ENCODE measurements around the gene CELSR3. TPM values are rescaled to one million over a fixed set of nuclear protein-coding genes. Genes with fewer than 3 reads are reported as not detected.

Gene CELSR3
- total and polyA plus RNA-seq, 7 experiments from 2014 or later, result 0.17 to 8.7 (median 3.4) TPM

DNA sequence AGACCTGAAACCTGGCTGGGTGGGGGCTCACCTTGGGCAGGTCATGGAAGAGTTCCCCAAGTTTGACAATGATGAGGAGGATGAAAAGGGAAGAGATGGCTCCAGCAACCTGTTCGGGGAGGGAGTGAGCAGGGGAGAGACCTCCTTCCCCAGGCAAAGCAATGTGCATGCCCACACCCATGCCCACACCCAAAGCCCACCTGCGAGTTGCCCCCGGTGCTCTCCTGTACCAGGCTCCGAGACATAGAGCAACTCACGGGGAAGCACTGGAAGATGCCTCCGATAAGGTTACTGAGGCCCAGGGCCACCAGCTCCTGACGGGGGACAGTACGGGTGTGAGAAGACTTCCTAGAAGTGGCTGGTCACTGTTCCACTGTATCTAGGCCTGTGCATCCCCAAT, 32.3 kb downstream of the CELSR3 start:
- Histone ChIP-seq H3K4me1 (ENCODE audit: control insufficient read depth in 2 of 2, insufficient read depth in 2 of 2, low read length in 2 of 2) (peaks cover 0 to 5% of the 10 kb centered on the region in 2 donors), H3K9me3 (ENCODE audit: control insufficient read depth in 2 of 3, low read length in 3 of 3) (no peaks in the 10 kb centered on the region), H3K36me3 (ENCODE audit: control insufficient read depth in 2 of 3, insufficient read depth in 3 of 3, low read length in 3 of 3) (peaks cover 0 to 34% (median 0%) of the 10 kb centered on the region in 3 experiments), H3K27me3 (ENCODE audit: control insufficient read depth in 2 of 2, insufficient read depth in 2 of 2, low read length in 2 of 2) (no peaks in the 10 kb centered on the region), H3K4me3 (ENCODE audit: low read length) (no peak overlapping the region), H3K27ac (ENCODE audit: low read depth, low read length) (no peak overlapping the region)
- Mint-ChIP-seq H3K36me3 (peaks cover 0 to 17% (median 9%) of the 10 kb centered on the region in 5 donors), H3K27ac (no peak overlapping the region), H3K27me3 (no peaks in the 10 kb centered on the region), H3K9me3 (no peaks in the 10 kb centered on the region), H3K4me1 (peaks cover 4 to 20% (median 10%) of the 10 kb centered on the region in 7 donors), H3K4me3 (no peak overlapping the region)
- CTCF ChIA-PET, result no interaction called here
- intact Hi-C loops (cut with micrococcal nuclease), result loop anchor here in 1 of 2 donors (10.0 kb wide), 1 partner anchor 326 kb away; the partner anchor contains the start of gene NME6
- DNase-seq (no peak), ATAC-seq (no peak)
- POLR2A ChIA-PET, result no interaction called here

DNA sequence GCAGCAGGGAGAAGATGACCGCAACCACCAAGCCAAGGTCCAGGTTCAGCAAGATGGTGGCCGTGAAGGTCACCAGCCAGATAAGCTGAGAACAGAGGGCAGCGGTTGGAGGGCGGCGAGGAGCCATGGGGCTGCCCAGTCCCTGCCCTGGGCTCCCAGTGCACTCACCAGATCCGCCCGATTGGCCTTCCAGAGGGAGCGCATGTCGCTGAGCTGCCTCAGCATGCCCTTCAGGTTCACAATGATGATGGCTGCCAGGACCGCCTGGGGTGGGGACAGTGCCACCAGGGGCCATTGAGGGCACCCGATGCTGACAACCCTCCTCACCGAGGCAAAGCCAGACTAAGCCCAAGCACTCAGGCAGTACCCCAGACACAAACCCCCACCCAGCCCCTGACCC, 32.8 kb downstream of the CELSR3 start:
- no peaks in the 10 kb centered on the region for H3K27me3 Mint-ChIP-seq
- DNase-seq (no peak), ATAC-seq (no peak)
- no peak overlapping the region for H3K27ac ChIP-seq (ENCODE audit: low read depth, low read length)
- H3K4me3 ChIP-seq (ENCODE audit: low read length), result no peak overlapping the region
- intact Hi-C loops (cut with micrococcal nuclease), result loop anchor here in 1 of 2 donors (10.0 kb wide), 1 partner anchor 325 kb away; the partner anchor contains the start of gene NME6
- ChIA-PET CTCF (no interaction called here), POLR2A (no interaction called here)
- no peaks in the 10 kb centered on the region for H3K9me3 Mint-ChIP-seq
- no peak overlapping the region for H3K27ac Mint-ChIP-seq
- H3K4me3 Mint-ChIP-seq, result no peak overlapping the region
- H3K27me3 ChIP-seq (ENCODE audit: control insufficient read depth in 2 of 2, insufficient read depth in 2 of 2, low read length in 2 of 2), result no peaks in the 10 kb centered on the region
- peaks cover 0 to 34% (median 0%) of the 10 kb centered on the region in 3 experiments for H3K36me3 ChIP-seq (ENCODE audit: control insufficient read depth in 2 of 3, insufficient read depth in 3 of 3, low read length in 3 of 3)
- H3K36me3 Mint-ChIP-seq, result peaks cover 0 to 17% (median 9%) of the 10 kb centered on the region in 5 donors
- H3K4me1 ChIP-seq (ENCODE audit: control insufficient read depth in 2 of 2, insufficient read depth in 2 of 2, low read length in 2 of 2), result peaks cover 0 to 5% of the 10 kb centered on the region in 2 donors
- H3K9me3 ChIP-seq (ENCODE audit: control insufficient read depth in 2 of 3, low read length in 3 of 3), result no peaks in the 10 kb centered on the region
- peaks cover 4 to 21% (median 12%) of the 10 kb centered on the region in 7 donors for H3K4me1 Mint-ChIP-seq

DNA sequence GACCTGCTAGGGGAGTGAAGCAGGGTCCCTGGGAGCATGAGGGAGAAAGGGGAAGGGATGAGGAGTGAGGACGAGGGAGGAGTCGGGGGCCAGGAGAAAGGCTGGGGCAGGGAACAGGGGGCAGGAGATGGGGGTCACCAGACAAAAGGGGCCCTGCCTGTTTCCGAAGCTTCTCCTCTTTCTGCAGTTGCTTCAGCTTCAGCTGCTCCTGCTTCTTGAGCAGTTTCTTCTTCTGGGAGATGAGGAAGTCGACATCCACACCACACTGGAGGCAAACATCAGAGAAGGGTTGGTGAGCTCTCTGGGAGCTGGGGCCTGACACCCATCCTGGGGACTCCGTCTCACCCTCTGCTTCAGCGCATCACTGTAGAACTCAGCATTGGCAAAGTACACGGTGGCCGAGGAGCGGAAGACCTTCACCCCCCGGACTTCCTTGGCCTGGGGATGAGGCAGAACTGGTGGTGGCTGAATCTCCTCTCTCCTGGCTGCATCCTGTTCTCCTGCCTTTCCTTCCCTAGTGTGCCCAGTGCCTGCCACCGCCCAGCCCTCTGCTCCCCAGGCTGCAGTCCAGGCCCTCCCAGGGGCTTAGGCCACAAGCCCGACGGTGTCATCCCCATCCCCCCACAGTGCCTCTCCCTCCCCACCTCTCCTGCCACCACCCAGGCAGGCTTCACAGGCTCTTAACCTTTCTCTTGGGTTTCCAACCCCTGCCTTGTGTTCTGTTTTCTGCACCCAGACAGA, 34.2 kb downstream of the CELSR3 start:
- intact Hi-C loops (cut with micrococcal nuclease), result no loop called here

DNA sequence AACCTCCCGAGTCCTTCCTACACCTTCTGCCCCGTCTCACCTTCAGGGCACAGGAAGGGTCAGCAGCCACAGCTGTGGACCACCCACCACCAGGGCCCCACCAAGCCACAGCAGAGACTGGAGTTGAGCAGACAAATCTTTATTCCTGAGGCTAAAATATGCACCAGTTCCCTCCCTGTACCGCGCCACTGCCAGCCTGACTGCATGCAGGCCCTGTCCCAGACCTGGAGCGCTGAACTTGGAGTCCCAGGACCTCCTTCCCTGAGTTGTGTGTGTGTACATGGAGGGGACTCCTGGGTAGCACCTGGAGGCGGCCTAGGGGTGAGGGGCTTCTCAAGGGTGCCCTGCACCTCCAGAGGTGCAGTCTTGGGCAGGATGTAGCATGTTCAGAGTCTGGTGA, 37.1 kb downstream of the CELSR3 start:
- no peaks in the 10 kb centered on the region for H3K27me3 ChIP-seq (ENCODE audit: control insufficient read depth in 2 of 2, insufficient read depth in 2 of 2, low read length in 2 of 2)
- H3K4me3 ChIP-seq (ENCODE audit: low read length), result no peak overlapping the region
- Mint-ChIP-seq H3K27me3 (no peaks in the 10 kb centered on the region), H3K9me3 (no peaks in the 10 kb centered on the region), H3K4me3 (no peak overlapping the region), H3K27ac (no peak overlapping the region), H3K4me1 (peaks cover 5 to 14% (median 12%) of the 10 kb centered on the region in 7 donors), H3K36me3 (peaks cover 0 to 18% (median 9%) of the 10 kb centered on the region in 5 donors)
- H3K4me1 ChIP-seq (ENCODE audit: control insufficient read depth in 2 of 2, insufficient read depth in 2 of 2, low read length in 2 of 2), result peaks cover 0 to 5% of the 10 kb centered on the region in 2 donors
- CTCF ChIA-PET, result interaction anchor here (0.8 to 1.1 kb wide), 2 partner anchors 10 to 207 kb away, joined by 3 read pairs; partner anchors contain the start of gene SLC26A6
- peaks cover 0 to 29% (median 0%) of the 10 kb centered on the region in 3 experiments for H3K36me3 ChIP-seq (ENCODE audit: control insufficient read depth in 2 of 3, insufficient read depth in 3 of 3, low read length in 3 of 3)
- POLR2A ChIA-PET, result no interaction called here
- no peak for DNase-seq
- H3K27ac ChIP-seq (ENCODE audit: low read depth, low read length), result no peak overlapping the region
- intact Hi-C loops (cut with micrococcal nuclease), result no loop called here
- H3K9me3 ChIP-seq (ENCODE audit: control insufficient read depth in 2 of 3, low read length in 3 of 3), result no peaks in the 10 kb centered on the region
- no peak for ATAC-seq

More for the DNA sequence above, 34.2 kb downstream of the CELSR3 start:
- ChIA-PET CTCF (no interaction called here), POLR2A (no interaction called here)
- peaks cover 0 to 5% of the 10 kb centered on the region in 2 donors for H3K4me1 ChIP-seq (ENCODE audit: control insufficient read depth in 2 of 2, insufficient read depth in 2 of 2, low read length in 2 of 2)
- no peak overlapping the region for H3K4me3 ChIP-seq (ENCODE audit: low read length)
- no peak for ATAC-seq
- peak overlapping the region in 1 of 9 donors; percentile 74 for H3K27ac Mint-ChIP-seq
- H3K9me3 ChIP-seq (ENCODE audit: control insufficient read depth in 2 of 3, low read length in 3 of 3), result no peaks in the 10 kb centered on the region
- no peaks in the 10 kb centered on the region for H3K9me3 Mint-ChIP-seq
- no peaks in the 10 kb centered on the region for H3K27me3 Mint-ChIP-seq
- H3K36me3 ChIP-seq (ENCODE audit: control insufficient read depth in 2 of 3, insufficient read depth in 3 of 3, low read length in 3 of 3), result peaks cover 0 to 34% (median 0%) of the 10 kb centered on the region in 3 experiments
- no peak overlapping the region for H3K4me3 Mint-ChIP-seq
- no peak for DNase-seq
- peaks cover 0 to 17% (median 9%) of the 10 kb centered on the region in 5 donors for H3K36me3 Mint-ChIP-seq
- H3K27ac ChIP-seq (ENCODE audit: low read depth, low read length), result no peak overlapping the region
- peaks cover 5 to 20% (median 14%) of the 10 kb centered on the region in 7 donors for H3K4me1 Mint-ChIP-seq
- H3K27me3 ChIP-seq (ENCODE audit: control insufficient read depth in 2 of 2, insufficient read depth in 2 of 2, low read length in 2 of 2), result no peaks in the 10 kb centered on the region

DNA sequence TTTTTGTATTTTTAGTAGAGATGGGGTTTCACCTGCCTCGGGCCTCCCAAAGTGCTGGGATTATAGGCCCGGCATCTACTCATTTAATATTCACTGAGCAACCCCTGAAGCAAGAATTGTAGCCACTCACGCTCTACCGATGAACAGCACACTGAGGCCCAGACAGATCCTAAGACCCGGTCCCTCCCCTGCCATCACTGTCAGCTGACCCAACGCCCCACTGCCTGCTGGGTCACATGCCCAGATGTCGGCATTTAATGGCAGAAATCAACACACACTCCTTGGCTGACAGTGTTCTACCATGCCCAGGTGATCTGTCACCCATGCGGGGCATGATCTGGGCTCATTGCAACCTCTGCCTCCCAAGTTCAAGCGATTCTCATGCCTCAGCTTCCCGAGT, 37.9 kb downstream of the CELSR3 start:
- Mint-ChIP-seq H3K36me3 (peaks cover 0 to 19% (median 9%) of the 10 kb centered on the region in 5 donors), H3K27me3 (no peaks in the 10 kb centered on the region), H3K9me3 (no peaks in the 10 kb centered on the region), H3K4me1 (peaks cover 5 to 14% (median 12%) of the 10 kb centered on the region in 7 donors), H3K27ac (peak overlapping the region in 4 of 9 donors; percentile 26 to 49 (median 40)), H3K4me3 (no peak overlapping the region)
- intact Hi-C loops (cut with micrococcal nuclease), result no loop called here
- ChIA-PET CTCF (interaction anchor here (1.1 kb wide), 1 partner anchor 11 kb away, joined by 3 read pairs; the partner anchor contains the start of gene SLC26A6), POLR2A (no interaction called here)
- no peak overlapping the region for H3K27ac ChIP-seq (ENCODE audit: low read depth, low read length)
- DNase-seq (no peak), ATAC-seq (no peak)
- peaks cover 0 to 5% of the 10 kb centered on the region in 2 donors for H3K4me1 ChIP-seq (ENCODE audit: control insufficient read depth in 2 of 2, insufficient read depth in 2 of 2, low read length in 2 of 2)
- H3K4me3 ChIP-seq (ENCODE audit: low read length), result no peak overlapping the region
- H3K27me3 ChIP-seq (ENCODE audit: control insufficient read depth in 2 of 2, insufficient read depth in 2 of 2, low read length in 2 of 2), result no peaks in the 10 kb centered on the region
- H3K36me3 ChIP-seq (ENCODE audit: control insufficient read depth in 2 of 3, insufficient read depth in 3 of 3, low read length in 3 of 3), result peaks cover 0 to 29% (median 0%) of the 10 kb centered on the region in 3 experiments
- H3K9me3 ChIP-seq (ENCODE audit: control insufficient read depth in 2 of 3, low read length in 3 of 3), result no peaks in the 10 kb centered on the region

DNA sequence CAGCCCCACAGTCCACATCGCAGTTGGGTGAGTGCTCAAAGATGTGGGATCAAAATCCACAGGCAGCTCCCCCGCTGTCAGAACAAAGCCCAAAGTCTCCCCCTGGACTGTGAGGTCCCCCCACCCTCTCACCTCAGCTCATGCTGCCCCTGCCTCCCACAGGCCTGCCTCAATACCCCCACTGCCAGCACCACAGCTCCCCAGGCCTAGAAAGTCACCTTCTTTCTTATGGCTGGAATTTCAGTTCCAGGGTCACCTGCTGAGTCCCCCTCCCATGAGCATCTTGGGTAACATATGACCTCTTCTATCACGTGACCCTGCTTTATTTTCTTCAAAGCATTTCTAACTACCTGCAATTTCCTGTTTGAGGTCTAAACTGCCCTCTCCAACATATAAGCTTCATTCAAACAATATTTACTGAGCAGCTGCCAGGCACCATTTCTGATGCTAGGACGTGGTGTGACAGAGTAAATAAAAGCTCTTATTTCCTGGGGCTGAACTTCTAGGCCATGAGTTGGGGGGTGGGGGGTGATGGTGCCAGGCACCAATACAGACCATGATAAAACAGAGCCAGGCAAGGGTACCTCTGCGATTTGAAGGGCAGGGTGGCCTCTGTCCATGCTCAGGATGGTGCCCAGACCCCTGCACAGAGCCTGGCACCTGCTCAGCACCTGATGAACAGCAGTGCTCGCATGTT, 38.7 kb downstream of the CELSR3 start:
- peak overlapping the region in 2 of 9 donors; percentile 18 to 83 for H3K27ac Mint-ChIP-seq
- H3K4me1 Mint-ChIP-seq, result peaks cover 5 to 14% (median 12%) of the 10 kb centered on the region in 7 donors
- peaks cover 0 to 4% (median 0%) of the 10 kb centered on the region in 11 donors for H3K9me3 Mint-ChIP-seq
- ChIA-PET CTCF (interaction anchor here (0.6 to 1.1 kb wide), 3 partner anchors 11 to 1100 kb away, joined by 3 to 5 read pairs (median 3); partner anchors contain the start of gene SLC26A6), POLR2A (interaction anchor here (1.4 kb wide), 1 partner anchor 12 kb away, joined by 3 read pairs; no protein-coding TSS in a partner anchor)
- peaks cover 0 to 19% (median 6%) of the 10 kb centered on the region in 5 donors for H3K36me3 Mint-ChIP-seq
- DNase-seq (no peak), ATAC-seq (no peak)
- intact Hi-C loops (cut with micrococcal nuclease), result no loop called here
- H3K9me3 ChIP-seq (ENCODE audit: control insufficient read depth in 2 of 3, low read length in 3 of 3), result no peaks in the 10 kb centered on the region
- peaks cover 0 to 5% of the 10 kb centered on the region in 2 donors for H3K4me1 ChIP-seq (ENCODE audit: control insufficient read depth in 2 of 2, insufficient read depth in 2 of 2, low read length in 2 of 2)
- H3K27me3 Mint-ChIP-seq, result no peaks in the 10 kb centered on the region
- no peak overlapping the region for H3K4me3 Mint-ChIP-seq
- H3K27ac ChIP-seq (ENCODE audit: low read depth, low read length), result no peak overlapping the region
- peaks cover 0 to 29% (median 0%) of the 10 kb centered on the region in 3 experiments for H3K36me3 ChIP-seq (ENCODE audit: control insufficient read depth in 2 of 3, insufficient read depth in 3 of 3, low read length in 3 of 3)
- no peak overlapping the region for H3K4me3 ChIP-seq (ENCODE audit: low read length)
- H3K27me3 ChIP-seq (ENCODE audit: control insufficient read depth in 2 of 2, insufficient read depth in 2 of 2, low read length in 2 of 2), result no peaks in the 10 kb centered on the region

Measured in naive thymus-derived CD4-positive, alpha-beta T cell (primary cell).